T-cell (primary cell): Measurements from ENCODE around the gene NPTXR. TPM values are rescaled to one million over a fixed set of nuclear protein-coding genes. Genes with fewer than 3 reads are reported as not detected.

Source experiments
- ATAC-seq, 4 experiments: fragments of 200-7000 bp in 3 of 4; fragments of 150-1000 bp in 1 of 4; cut with Tn5 transposase; replicated peaks in 1 of 4; 1 replicate in 3 of 4; 2 replicates in 1 of 4; pipeline ENCODE4 v1.10.0; 2021; ENCODE audit warnings: moderate library complexity in 3 of 4, mild to moderate bottlenecking in 2 of 4, moderate number of reproducible peaks in 1 of 4
- CTCF ChIA-PET, 2 donors: fragments of 300-600 bp; sonication (Branson Sonifier 250); formaldehyde crosslinking; loops; one replicate each; lab custom pipeline; 2022; ENCODE audit warnings: antibody characterized with exemption in 2 of 2; lab: Charles Lee
- POLR2A ChIA-PET, 2 donors: fragments of 300-600 bp; sonication (Branson Sonifier 250); formaldehyde crosslinking; loops; one replicate each; lab custom pipeline; 2022; ENCODE audit warnings: antibody characterized with exemption in 2 of 2; lab: Charles Lee
- DNase-seq, 35 experiments: peaks; one replicate each; pipeline versions ENCODE4 v3.0.0 to v3.0.0-alpha.2; 2013 to 2023
- H3K27ac ChIP-seq: one replicate; pipeline ENCODE4 v1.5.1; 2013; ENCODE audit warnings: low read length
- H3K27me3 ChIP-seq, 2 experiments: replicated peaks in 1 of 2; 1 replicate in 1 of 2; 2 replicates in 1 of 2; pipeline versions ENCODE4 v1.6.1 to v1.7.0; 2013; ENCODE audit warnings: low read length in 1 of 2, mixed read lengths in 1 of 2; ENCODE audit not compliant: control insufficient read depth in 2 of 2, insufficient read depth in 2 of 2; ENCODE audit errors: extremely low read depth in 1 of 2
- H3K36me3 ChIP-seq, 2 donors: 1 replicate in 1 of 2; 2 replicates in 1 of 2; pipeline versions ENCODE4 v1.6.1 to v1.7.0; 2013; ENCODE audit warnings: low read length in 1 of 2; ENCODE audit not compliant: control insufficient read depth in 2 of 2, insufficient read depth in 1 of 2; ENCODE audit errors: extremely low read depth in 1 of 2
- H3K4me1 ChIP-seq, 2 experiments: 1 replicate in 1 of 2; 2 replicates in 1 of 2; pipeline versions ENCODE4 v1.6.1 to v1.7.0; 2013; ENCODE audit warnings: low read length in 2 of 2, mixed read lengths in 1 of 2; ENCODE audit not compliant: insufficient read depth in 2 of 2, control insufficient read depth in 1 of 2; ENCODE audit errors: extremely low read depth in 1 of 2
- H3K4me3 ChIP-seq, 2 donors: 1 replicate in 1 of 2; 2 replicates in 1 of 2; pipeline versions ENCODE4 v1.5.1 to v1.7.0; 2013; ENCODE audit warnings: mild to moderate bottlenecking in 2 of 2, low read length in 1 of 2, moderate library complexity in 1 of 2; ENCODE audit not compliant: control insufficient read depth in 1 of 2; ENCODE audit errors: extremely low read depth in 1 of 2
- H3K9me3 ChIP-seq: 2 replicates; pipeline ENCODE4 v1.7.0; 2013
- H3K27ac Mint-ChIP-seq, 2 donors: one replicate each; pipeline ENCODE4 v1.8.0; 2020 to 2021; ENCODE audit warnings: mild to moderate bottlenecking in 2 of 2, mixed read lengths in 2 of 2
- H3K27me3 Mint-ChIP-seq, 2 donors: one replicate each; pipeline ENCODE4 v1.8.0; 2021 to 2022; ENCODE audit warnings: mixed read lengths in 2 of 2
- H3K36me3 Mint-ChIP-seq: one replicate; pipeline ENCODE4 v1.8.0; 2021; ENCODE audit warnings: mixed read lengths
- H3K4me1 Mint-ChIP-seq, 3 donors: one replicate each; pipeline ENCODE4 v1.8.0; 2020 to 2022; ENCODE audit warnings: mixed read lengths in 3 of 3, mild to moderate bottlenecking in 1 of 3
- H3K4me3 Mint-ChIP-seq, 3 donors: one replicate each; pipeline ENCODE4 v1.8.0; 2020 to 2022; ENCODE audit warnings: mild to moderate bottlenecking in 3 of 3, mixed read lengths in 3 of 3, moderate library complexity in 3 of 3
- H3K9me3 Mint-ChIP-seq, 3 donors: one replicate each; pipeline ENCODE4 v1.8.0; 2020 to 2022; ENCODE audit warnings: mixed read lengths in 3 of 3
- WGBS: methylation state at CpG from one replicate; pipeline ENCODE4 v1.1.5; 2013; ENCODE audit warnings: missing lambda C conversion rate; ENCODE audit not compliant: insufficient coverage; 5-methylcytosine and 5-hydroxymethylcytosine counted together
- total RNA-seq, 35 experiments: library from RNA in 6 of 35; stranded (reverse) in 6 of 35; fragments of 120-200 nt in 1 of 35; gene quantifications; one replicate each; pipeline versions ENCODE4 v1.2.1 to v1.2.4 and lab custom pipeline; 2013 to 2026

NPTXR gene
- total RNA-seq, 5 donors from 2014 or later (not counting 1 experiment from before 2014, with no cell fraction given): 4.9 to 13.2 (median 9.1) TPM

- no peak overlapping the region for H3K27ac ChIP-seq
- H3K4me1 ChIP-seq: peaks cover 8 to 28% of the 10 kb centered on the region in 2 experiments
- H3K9me3 ChIP-seq: no peaks in the 10 kb centered on the region
- Mint-ChIP-seq H3K4me3 (peak overlapping the region in 1 of 3 donors; percentile 11), H3K9me3 (peaks cover 0 to 8% (median 5%) of the 10 kb centered on the region in 3 donors), H3K27ac (no peak overlapping the region), H3K36me3 (no peaks in the 10 kb centered on the region), H3K27me3 (peaks cover 0 to 29% of the 10 kb centered on the region in 2 donors), H3K4me1 (peaks cover 24 to 34% (median 27%) of the 10 kb centered on the region in 3 donors)
- ChIA-PET CTCF (interaction anchor here in 1 of 2 donors (0.6 to 1.5 kb wide), 2 partner anchors 41 to 75 kb away, joined by 3 to 5 read pairs; no protein-coding TSS in a partner anchor), POLR2A (no interaction called here)
- 70% methylated on average over 3 of the region's 4 CpGs for WGBS
- no peak for DNase-seq
- peaks cover 0 to under 1% of the 10 kb centered on the region in 2 donors for H3K36me3 ChIP-seq
- H3K27me3 ChIP-seq: peaks cover 0 to 27% of the 10 kb centered on the region in 2 experiments
- H3K4me3 ChIP-seq: no peak overlapping the region
- no peak for ATAC-seq
These were observed 48.3 kb downstream of the NPTXR start for GRCh38 chr22:38795569-38795968.

GRCh38 chr22:38793721-38794466, 49.9 kb downstream of the NPTXR start, which contains the start of gene DNAL4:
DNAL4 (minus strand) TSS chr22:38794143; CDS start chr22:38782731, 11,412 bp downstream.
- ChIA-PET POLR2A (interaction anchor here in 1 of 2 donors (0.6 kb wide), 1 partner anchor 1133 kb away, joined by 3 read pairs; no protein-coding TSS in a partner anchor), CTCF (interaction anchor here in 1 of 2 donors (0.6 kb wide), 1 partner anchor 26 kb away, joined by 6 read pairs; no protein-coding TSS in a partner anchor)
- H3K36me3 Mint-ChIP-seq: no peaks in the 10 kb centered on the region
- peaks cover 0 to 3% (median 3%) of the 10 kb centered on the region in 3 donors for H3K9me3 Mint-ChIP-seq
- H3K27me3 Mint-ChIP-seq: peaks cover 0 to 28% of the 10 kb centered on the region in 2 donors
- Histone ChIP-seq H3K9me3 (no peaks in the 10 kb centered on the region), H3K4me3 (peak within 1 kb of the TSS; percentile 64 to 65), H3K36me3 (peaks cover 0 to 8% of the 10 kb centered on the region in 2 donors), H3K27me3 (peaks cover 0 to 26% of the 10 kb centered on the region in 2 experiments), H3K27ac (peak within 1 kb of the TSS; percentile 8), H3K4me1 (peaks cover 8 to 27% of the 10 kb centered on the region in 2 experiments)
- H3K4me3 Mint-ChIP-seq: peak within 1 kb of the TSS; percentile 80 to 91 (median 86)
- H3K27ac Mint-ChIP-seq: peak within 1 kb of the TSS; percentile 87 to 88
- H3K4me1 Mint-ChIP-seq: peaks cover 23 to 33% (median 27%) of the 10 kb centered on the region in 3 donors
- WGBS: under 1% methylated on average over 43 of the region's 47 CpGs
- ATAC-seq (peak; percentile 97 to 99 (median 98)), DNase-seq (peak; percentile 80 to 96 (median 89))

- Histone ChIP-seq H3K4me1 (peaks cover 6 to 21% of the 10 kb centered on the region in 2 experiments), H3K27me3 (peaks cover 0 to 23% of the 10 kb centered on the region in 2 experiments), H3K9me3 (no peaks in the 10 kb centered on the region), H3K36me3 (peaks cover 0 to 8% of the 10 kb centered on the region in 2 donors), H3K4me3 (peak overlapping the region; percentile 64 to 65), H3K27ac (no peak overlapping the region)
- H3K9me3 Mint-ChIP-seq: no peaks in the 10 kb centered on the region
- H3K4me1 Mint-ChIP-seq: peaks cover 17 to 28% (median 21%) of the 10 kb centered on the region in 3 donors
- peak overlapping the region; percentile 80 to 91 (median 86) for H3K4me3 Mint-ChIP-seq
- ChIA-PET POLR2A (interaction anchor here in 1 of 2 donors (0.6 kb wide), 1 partner anchor 1133 kb away, joined by 3 read pairs; no protein-coding TSS in a partner anchor), CTCF (interaction anchor here in 1 of 2 donors (0.6 kb wide), 1 partner anchor 26 kb away, joined by 6 read pairs; no protein-coding TSS in a partner anchor)
- 0% methylated on average over 2 of the region's 9 CpGs for WGBS
- no peaks in the 10 kb centered on the region for H3K36me3 Mint-ChIP-seq
- H3K27ac Mint-ChIP-seq: peak overlapping the region; percentile 87 to 88
- ATAC-seq (no peak), DNase-seq (no peak)
- peaks cover 0 to 23% of the 10 kb centered on the region in 2 donors for H3K27me3 Mint-ChIP-seq
These were observed 50.5 kb downstream of the NPTXR start for GRCh38 chr22:38793317-38793716.

GRCh38 chr22:38792833-38793232, 51.0 kb downstream of the NPTXR start:
- no peaks in the 10 kb centered on the region for H3K9me3 Mint-ChIP-seq
- DNase-seq (no peak), ATAC-seq (no peak)
- no CpG with 5 or more reads among the region's 4 CpGs for WGBS
- no peaks in the 10 kb centered on the region for H3K36me3 Mint-ChIP-seq
- Histone ChIP-seq H3K27ac (no peak overlapping the region), H3K4me3 (peak overlapping the region in 1 of 2 donors; percentile 65), H3K4me1 (peaks cover 6 to 16% of the 10 kb centered on the region in 2 experiments), H3K36me3 (peaks cover 3 to 9% of the 10 kb centered on the region in 2 donors), H3K9me3 (no peaks in the 10 kb centered on the region), H3K27me3 (peaks cover 0 to 18% of the 10 kb centered on the region in 2 experiments)
- peak overlapping the region; percentile 80 to 91 (median 86) for H3K4me3 Mint-ChIP-seq
- ChIA-PET POLR2A (no interaction called here), CTCF (interaction anchor here in 1 of 2 donors (0.7 kb wide), 1 partner anchor 1832 kb away, joined by 3 read pairs; no protein-coding TSS in a partner anchor)
- peaks cover 12 to 23% (median 16%) of the 10 kb centered on the region in 3 donors for H3K4me1 Mint-ChIP-seq
- peaks cover 0 to 18% of the 10 kb centered on the region in 2 donors for H3K27me3 Mint-ChIP-seq
- H3K27ac Mint-ChIP-seq: peak overlapping the region; percentile 87 to 88

GRCh38 chr22:38789606-38790005, 54.2 kb downstream of the NPTXR start:
- peaks cover 3% of the 10 kb centered on the region for H3K36me3 Mint-ChIP-seq
- H3K27ac Mint-ChIP-seq: no peak overlapping the region
- peaks cover 8 to 19% (median 14%) of the 10 kb centered on the region in 3 donors for H3K4me1 Mint-ChIP-seq
- ChIA-PET CTCF (no interaction called here), POLR2A (no interaction called here)
- ATAC-seq (no peak), DNase-seq (no peak)
- no peak overlapping the region for H3K27ac ChIP-seq
- WGBS: 86% methylated on average over 4 of the region's 4 CpGs
- no peaks in the 10 kb centered on the region for H3K9me3 Mint-ChIP-seq
- H3K4me3 Mint-ChIP-seq: no peak overlapping the region
- H3K4me1 ChIP-seq: peaks cover 6 to 14% of the 10 kb centered on the region in 2 experiments
- no peaks in the 10 kb centered on the region for H3K27me3 Mint-ChIP-seq
- H3K4me3 ChIP-seq: no peak overlapping the region
- no peaks in the 10 kb centered on the region for H3K27me3 ChIP-seq
- peaks cover 4 to 13% of the 10 kb centered on the region in 2 donors for H3K36me3 ChIP-seq
- no peaks in the 10 kb centered on the region for H3K9me3 ChIP-seq

- POLR2A ChIA-PET: no interaction called here
- Mint-ChIP-seq H3K27ac (no peak overlapping the region), H3K36me3 (peaks cover 3% of the 10 kb centered on the region), H3K4me3 (no peak overlapping the region), H3K9me3 (no peaks in the 10 kb centered on the region), H3K27me3 (no peaks in the 10 kb centered on the region), H3K4me1 (peaks cover 7 to 14% (median 9%) of the 10 kb centered on the region in 3 donors)
- ATAC-seq (no peak), DNase-seq (no peak)
- peaks cover 6 to 9% of the 10 kb centered on the region in 2 experiments for H3K4me1 ChIP-seq
- H3K27me3 ChIP-seq: no peaks in the 10 kb centered on the region
- peaks cover 4 to 13% of the 10 kb centered on the region in 2 donors for H3K36me3 ChIP-seq
- no peak overlapping the region for H3K27ac ChIP-seq
- WGBS: 100% methylated on average over 1 of the region's 6 CpGs
- CTCF ChIA-PET: no interaction called here
- H3K9me3 ChIP-seq: no peaks in the 10 kb centered on the region
- H3K4me3 ChIP-seq: no peak overlapping the region
These were observed 55.0 kb downstream of the NPTXR start for GRCh38 chr22:38788846-38789245.
